ENCODE results near the gene EPB41L4A. TPM values are rescaled to one million over a fixed set of nuclear protein-coding genes. Genes with fewer than 3 reads are reported as not detected.

EPB41L4A gene
- total and polyA plus RNA-seq, 11 donors: 6.4 to 34.5 (median 16.2) TPM

DNA sequence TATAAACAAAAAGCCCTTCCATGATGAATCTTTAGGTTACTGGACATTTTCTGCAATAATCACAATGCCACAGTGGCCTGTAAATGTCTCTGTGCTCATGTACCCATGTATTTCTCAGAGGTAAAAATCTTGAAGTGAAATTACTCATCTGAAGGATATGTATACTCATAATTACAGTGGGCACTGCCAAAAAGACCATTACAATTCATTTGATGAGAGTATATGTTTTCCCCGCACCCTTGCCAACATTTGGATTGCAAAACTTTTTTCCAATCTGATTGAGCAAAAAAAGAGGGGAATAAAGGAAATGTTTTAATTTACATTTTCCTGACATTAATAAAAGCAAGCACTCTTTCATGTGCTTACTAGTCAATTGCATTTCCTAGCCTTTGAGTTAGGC, 110.5 kb downstream of the EPB41L4A start:
- Histone ChIP-seq H3K27ac (no peak overlapping the region), H3K9me3 (peaks cover 0 to 4% (median 0%) of the 10 kb centered on the region in 12 donors), H3K27me3 (no peaks in the 10 kb centered on the region), H3K36me3 (no peaks in the 10 kb centered on the region), H3K4me1 (peaks cover 0 to 20% (median 2%) of the 10 kb centered on the region in 12 donors), H3K4me3 (no peak overlapping the region)
- intact Hi-C loops (cut with DNase I): no loop called here
- TF ChIP-seq POLR2A (IDR thresholded peaks at IDR 0.05): no peak
- TF ChIP-seq, protein P1, sequence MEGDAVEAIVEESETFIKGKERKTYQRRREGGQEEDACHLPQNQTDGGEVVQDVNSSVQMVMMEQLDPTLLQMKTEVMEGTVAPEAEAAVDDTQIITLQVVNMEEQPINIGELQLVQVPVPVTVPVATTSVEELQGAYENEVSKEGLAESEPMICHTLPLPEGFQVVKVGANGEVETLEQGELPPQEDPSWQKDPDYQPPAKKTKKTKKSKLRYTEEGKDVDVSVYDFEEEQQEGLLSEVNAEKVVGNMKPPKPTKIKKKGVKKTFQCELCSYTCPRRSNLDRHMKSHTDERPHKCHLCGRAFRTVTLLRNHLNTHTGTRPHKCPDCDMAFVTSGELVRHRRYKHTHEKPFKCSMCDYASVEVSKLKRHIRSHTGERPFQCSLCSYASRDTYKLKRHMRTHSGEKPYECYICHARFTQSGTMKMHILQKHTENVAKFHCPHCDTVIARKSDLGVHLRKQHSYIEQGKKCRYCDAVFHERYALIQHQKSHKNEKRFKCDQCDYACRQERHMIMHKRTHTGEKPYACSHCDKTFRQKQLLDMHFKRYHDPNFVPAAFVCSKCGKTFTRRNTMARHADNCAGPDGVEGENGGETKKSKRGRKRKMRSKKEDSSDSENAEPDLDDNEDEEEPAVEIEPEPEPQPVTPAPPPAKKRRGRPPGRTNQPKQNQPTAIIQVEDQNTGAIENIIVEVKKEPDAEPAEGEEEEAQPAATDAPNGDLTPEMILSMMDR (IDR thresholded peaks at IDR 0.05): no peak
- WGBS, 4 donors: 92 to 100% (median 98%) methylated on average over 1 of the region's 1 CpG
- no peak for ATAC-seq
- no peak for DNase-seq

DNA sequence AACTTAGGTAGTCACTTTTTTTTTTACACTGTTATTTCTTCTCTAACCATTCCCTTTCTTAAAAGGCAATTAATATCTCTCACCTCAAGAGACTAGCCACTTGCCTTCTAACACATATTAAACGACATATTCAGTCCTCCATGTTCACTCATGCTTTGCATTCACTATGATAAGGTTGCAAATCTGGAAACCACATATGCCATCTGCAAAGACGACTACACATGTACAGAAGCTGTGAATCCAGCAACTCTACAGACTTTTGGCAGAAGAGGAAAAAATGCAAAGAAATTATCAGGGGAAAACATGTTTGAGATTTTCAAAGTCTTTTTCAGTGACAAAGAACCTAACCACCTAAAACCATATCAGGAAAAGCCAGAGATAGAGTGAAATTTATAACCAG, 112.1 kb downstream of the EPB41L4A start:
- no peak for TF ChIP-seq POLR2A (IDR thresholded peaks at IDR 0.05)
- TF ChIP-seq, protein P1 (IDR thresholded peaks at IDR 0.05): no peak
- ATAC-seq (no peak), DNase-seq (no peak)
- Histone ChIP-seq H3K36me3 (no peaks in the 10 kb centered on the region), H3K4me1 (peaks cover 0 to 24% (median 0%) of the 10 kb centered on the region in 12 donors), H3K4me3 (no peak overlapping the region), H3K27ac (no peak overlapping the region), H3K27me3 (no peaks in the 10 kb centered on the region), H3K9me3 (peaks cover 0 to 4% (median 0%) of the 10 kb centered on the region in 12 donors)
- intact Hi-C loops (cut with DNase I): no loop called here
- WGBS, 4 donors: 63 to 81% (median 65%) methylated on average over 2 of the region's 2 CpGs

DNA sequence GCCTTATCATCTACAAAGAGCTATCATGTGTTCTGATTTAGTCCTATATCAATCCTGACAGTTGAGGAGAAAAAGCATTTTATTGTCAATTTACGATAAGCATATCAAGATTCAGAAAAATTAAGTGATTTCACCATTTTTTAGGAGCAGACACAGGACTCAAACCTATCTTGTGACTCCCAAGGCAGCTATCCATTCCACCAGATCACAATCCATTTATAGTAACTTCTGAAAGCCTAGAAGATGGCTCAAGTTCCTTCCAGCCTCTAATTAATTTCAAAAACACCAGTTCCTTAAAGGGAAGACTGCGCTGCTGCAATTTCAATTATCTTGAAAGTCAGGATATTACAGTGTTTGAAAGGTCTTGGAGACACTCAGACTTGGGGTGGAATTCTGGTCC, 114.3 kb downstream of the EPB41L4A start:
- intact Hi-C loops (cut with DNase I): no loop called here
- no peak for DNase-seq
- no peak for TF ChIP-seq POLR2A (IDR thresholded peaks at IDR 0.05)
- TF ChIP-seq, protein P1 (IDR thresholded peaks at IDR 0.05): no peak
- 77 to 83% (median 78%) methylated on average over 2 of the region's 2 CpGs for WGBS, 4 donors
- Histone ChIP-seq H3K4me3 (no peak overlapping the region), H3K4me1 (peaks cover 0 to 14% (median 0%) of the 10 kb centered on the region in 12 donors), H3K9me3 (no peaks in the 10 kb centered on the region), H3K36me3 (peaks cover 0 to 5% (median 0%) of the 10 kb centered on the region in 9 donors), H3K27ac (no peak overlapping the region), H3K27me3 (no peaks in the 10 kb centered on the region)
- peak in 1 of 4 donors; percentile 58 for ATAC-seq

DNA sequence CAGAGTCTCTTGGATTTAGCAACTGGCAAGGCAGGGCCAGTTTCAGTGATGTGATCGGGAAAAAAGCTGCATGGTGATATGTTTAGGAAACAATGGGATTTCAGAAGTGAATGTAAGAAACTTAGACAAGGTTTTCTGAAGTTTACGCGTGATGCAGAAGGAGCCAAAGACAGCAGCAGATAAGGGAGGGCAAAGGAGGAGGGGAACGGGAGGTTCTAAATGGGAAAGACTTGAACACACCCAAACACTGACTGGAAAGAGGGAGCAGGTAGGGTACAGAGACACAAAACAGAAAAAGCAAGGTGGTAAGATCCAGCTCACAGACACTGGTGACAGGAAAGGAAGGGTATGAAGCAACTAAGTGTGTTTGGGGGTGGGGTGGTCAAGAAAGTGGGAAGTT, 115.4 kb downstream of the EPB41L4A start:
- Histone ChIP-seq H3K27me3 (no peaks in the 10 kb centered on the region), H3K27ac (no peak overlapping the region), H3K9me3 (peaks cover 0 to 5% (median 0%) of the 10 kb centered on the region in 12 donors), H3K4me1 (peaks cover 0 to 14% (median 0%) of the 10 kb centered on the region in 12 donors), H3K36me3 (peaks cover 0 to 5% (median 0%) of the 10 kb centered on the region in 9 donors), H3K4me3 (no peak overlapping the region)
- ATAC-seq: peak in 2 of 4 donors; percentile 22 to 29
- TF ChIP-seq, protein P1 (IDR thresholded peaks at IDR 0.05): no peak
- no peak for TF ChIP-seq POLR2A (IDR thresholded peaks at IDR 0.05)
- intact Hi-C loops (cut with DNase I): no loop called here
- WGBS, 4 donors: 75 to 88% (median 81%) methylated on average over 4 of the region's 4 CpGs
- no peak for DNase-seq
